Astrocyte (in vitro differentiated cells and primary cell): ENCODE measurements around the gene MMS19.

Experiments used
- CTCF ChIP-seq: IDR thresholded peaks from 2 replicates; pipeline ENCODE4 v1.5.1; 2011; ENCODE audit warnings: low read depth, mild to moderate bottlenecking, inconsistent platforms, low read length, moderate library complexity; ENCODE audit not compliant: insufficient read depth
- EZH2 ChIP-seq: IDR thresholded peaks from 2 replicates; pipeline ENCODE4 v1.6.1; 2012; ENCODE audit warnings: mild to moderate bottlenecking, low read length, inconsistent platforms; ENCODE audit not compliant: insufficient read depth

- no peak for TF ChIP-seq CTCF
- TF ChIP-seq EZH2: no peak
These were observed 40.2 kb upstream of the MMS19 start for GRCh38 chr10:97538411-97538810.
